ENCODE results near the gene DLL3. TPM values are rescaled to one million over a fixed set of nuclear protein-coding genes. Genes with fewer than 3 reads are reported as not detected.

DLL3 gene
- total RNA-seq, 1 experiment from 2014 or later: 1.4 TPM

GRCh38 chr19:39512988-39513387 lies 14.2 kb downstream of the DLL3 start:
- H3K27me3 ChIP-seq (ENCODE audit: insufficient read depth, low read depth): peaks cover 11% of the 10 kb centered on the region
- H2AFZ ChIP-seq: no peak overlapping the region
- no peak overlapping the region for H3K4me2 ChIP-seq
- no peaks in the 10 kb centered on the region for H3K79me2 ChIP-seq (ENCODE audit: low read depth)
- ChIA-PET POLR2A (ENCODE audit: unreplicated experiment) (no interaction called here), CTCF (no interaction called here)
- H3K4me3 ChIP-seq: no peak overlapping the region
- no peak overlapping the region for H3K27ac ChIP-seq
- H3K9me2 ChIP-seq (ENCODE audit: insufficient read depth): no peaks in the 10 kb centered on the region
- H4K20me1 ChIP-seq (ENCODE audit: insufficient read depth): no peaks in the 10 kb centered on the region
- H3K9me3 ChIP-seq (ENCODE audit: insufficient read depth, low read depth): no peaks in the 10 kb centered on the region
- no TSS peak for BruUV-seq (replicated peaks)
- H3F3A ChIP-seq (ENCODE audit: insufficient read depth, low read depth): no peaks in the 10 kb centered on the region
- no peaks in the 10 kb centered on the region for H3K36me3 ChIP-seq (ENCODE audit: low read depth)
- intact Hi-C loops (cut with micrococcal nuclease; ENCODE audit: unreplicated experiment): no loop called here
- H3K4me1 ChIP-seq (replicated peaks; ENCODE audit: insufficient read depth): no peaks in the 10 kb centered on the region
- no peak for DNase-seq
- no peak for TF ChIP-seq CTCF (conservative IDR thresholded peaks at IDR 0.05)
- TF ChIP-seq EZH2 (IDR thresholded peaks at IDR 0.05; ENCODE audit: low read depth): no peak

- no peak within 1 kb of the TSS for H2AFZ ChIP-seq
- POLR2A ChIA-PET (ENCODE audit: unreplicated experiment): no interaction called here
- no peaks in the 10 kb centered on the region for H4K20me1 ChIP-seq (ENCODE audit: insufficient read depth)
- DNase-seq: no peak
- peaks cover 3% of the 10 kb centered on the region; the same call in 1 of the 2 replicates for H3K27me3 ChIP-seq (ENCODE audit: insufficient read depth, low read depth)
- BruUV-seq (replicated peaks): no TSS peak
- no peak within 1 kb of the TSS for H3K4me3 ChIP-seq
- no peaks in the 10 kb centered on the region for H3K9me2 ChIP-seq (ENCODE audit: insufficient read depth)
- H3K79me2 ChIP-seq (ENCODE audit: low read depth): no peaks in the 10 kb centered on the region
- H3K9me3 ChIP-seq (ENCODE audit: insufficient read depth, low read depth): no peaks in the 10 kb centered on the region
- H3K27ac ChIP-seq: no peak within 1 kb of the TSS
- TF ChIP-seq EZH2 (IDR thresholded peaks at IDR 0.05; ENCODE audit: low read depth) (no peak), CTCF (conservative IDR thresholded peaks at IDR 0.05) (no peak)
- H3F3A ChIP-seq (ENCODE audit: insufficient read depth, low read depth): peaks cover 4% of the 10 kb centered on the region; the same call in 1 of the 2 replicates
- no peak within 1 kb of the TSS for H3K4me2 ChIP-seq
- CTCF ChIA-PET: no interaction called here
- intact Hi-C loops (cut with micrococcal nuclease; ENCODE audit: unreplicated experiment): no loop called here
- no peaks in the 10 kb centered on the region for H3K36me3 ChIP-seq (ENCODE audit: low read depth)
- H3K4me1 ChIP-seq (replicated peaks; ENCODE audit: insufficient read depth): no peaks in the 10 kb centered on the region
Measured at GRCh38 chr19:39514840-39515550, 16.2 kb downstream of the DLL3 start, which contains the start of gene SELENOV. SELENOV (plus strand) TSS chr19:39515139; CDS start chr19:39515213, 74 bp downstream.

DNA sequence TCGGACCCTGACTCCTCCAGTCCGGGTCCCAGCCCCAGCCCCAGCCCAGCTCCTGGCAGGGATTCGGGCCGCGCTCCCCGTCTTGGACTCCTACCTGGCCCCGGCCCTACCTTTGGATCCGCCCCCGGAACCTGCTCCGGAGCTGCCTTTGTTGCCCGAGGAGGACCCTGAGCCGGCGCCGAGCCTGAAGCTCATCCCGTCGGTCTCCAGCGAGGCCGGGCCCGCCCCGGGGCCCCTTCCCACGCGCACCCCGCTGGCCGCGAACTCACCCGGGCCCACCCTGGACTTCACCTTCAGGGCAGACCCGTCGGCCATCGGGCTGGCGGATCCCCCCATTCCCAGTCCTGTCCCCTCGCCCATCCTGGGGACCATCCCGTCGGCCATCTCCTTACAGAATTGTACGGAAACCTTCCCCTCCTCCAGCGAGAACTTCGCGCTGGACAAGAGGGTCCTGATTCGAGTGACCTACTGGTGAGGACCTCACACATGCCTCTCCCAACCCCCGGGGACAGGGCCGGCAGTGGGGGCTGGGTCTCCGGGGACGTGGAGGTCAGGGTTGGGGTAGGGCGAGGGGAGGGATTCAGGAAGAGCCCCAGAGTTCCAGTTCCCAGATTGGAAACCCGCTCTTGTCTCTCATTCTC lies 16.9 kb downstream of the DLL3 start:
- ChIA-PET POLR2A (ENCODE audit: unreplicated experiment) (interaction anchor here (0.6 kb wide), 1 partner anchor 60 kb away, joined by 13 read pairs; no protein-coding TSS in a partner anchor), CTCF (no interaction called here)
- H3K27me3 ChIP-seq (ENCODE audit: insufficient read depth, low read depth): peaks cover 3% of the 10 kb centered on the region; the same call in 1 of the 2 replicates
- H3F3A ChIP-seq (ENCODE audit: insufficient read depth, low read depth): peaks cover 4% of the 10 kb centered on the region; the same call in 1 of the 2 replicates
- no peak for TF ChIP-seq CTCF (conservative IDR thresholded peaks at IDR 0.05)
- TF ChIP-seq EZH2 (IDR thresholded peaks at IDR 0.05; ENCODE audit: low read depth): no peak
- H3K4me1 ChIP-seq (replicated peaks; ENCODE audit: insufficient read depth): no peaks in the 10 kb centered on the region
- H3K36me3 ChIP-seq (ENCODE audit: low read depth): no peaks in the 10 kb centered on the region
- no peaks in the 10 kb centered on the region for H3K79me2 ChIP-seq (ENCODE audit: low read depth)
- H3K27ac ChIP-seq: no peak overlapping the region
- H2AFZ ChIP-seq: no peak overlapping the region
- H3K9me2 ChIP-seq (ENCODE audit: insufficient read depth): no peaks in the 10 kb centered on the region
- intact Hi-C loops (cut with micrococcal nuclease; ENCODE audit: unreplicated experiment): no loop called here
- BruUV-seq (replicated peaks): no TSS peak
- DNase-seq: no peak
- no peaks in the 10 kb centered on the region for H3K9me3 ChIP-seq (ENCODE audit: insufficient read depth, low read depth)
- no peaks in the 10 kb centered on the region for H4K20me1 ChIP-seq (ENCODE audit: insufficient read depth)
- H3K4me3 ChIP-seq: no peak overlapping the region
- no peak overlapping the region for H3K4me2 ChIP-seq

Measured in PC-9 (cell line).